GM18861 (cell line): Measurements from ENCODE around the gene FUT8.
"Not testable (repeated sequence)": the region's sequence is repeated elsewhere in the genome, so short reads cannot be mapped to it uniquely, and the experiment has no call there.

Source experiments
- ATAC-seq: cut with Tn5 transposase; IDR thresholded peaks from one replicate; pipeline ENCODE4 v1.9.1; 2021; ENCODE audit not compliant: unreplicated experiment

FUT8 gene

GRCh38 chr14:65604936-65605335 is 192.4 kb downstream of the FUT8 start:
- no peak for ATAC-seq

- no peak for ATAC-seq
These were observed 193.9 kb downstream of the FUT8 start for GRCh38 chr14:65606460-65606859.

GRCh38 chr14:65613131-65613650 is 200.7 kb downstream of the FUT8 start:
- no peak for ATAC-seq

- ATAC-seq, result no peak
These were observed 206.5 kb downstream of the FUT8 start for GRCh38 chr14:65618996-65619395.

- ATAC-seq, result no peak
These were observed 207.7 kb downstream of the FUT8 start for GRCh38 chr14:65620195-65620594.

GRCh38 chr14:65622703-65623102 is 210.2 kb downstream of the FUT8 start:
- ATAC-seq, result no peak

- no peak for ATAC-seq
These were observed 211.2 kb downstream of the FUT8 start for GRCh38 chr14:65623759-65624158.

GRCh38 chr14:65627315-65627714 is 214.8 kb downstream of the FUT8 start:
- ATAC-seq, result no peak

GRCh38 chr14:65628664-65629063 is 216.1 kb downstream of the FUT8 start:
- no peak for ATAC-seq

- ATAC-seq, result peak; percentile 54
These were observed 218.5 kb downstream of the FUT8 start for GRCh38 chr14:65631040-65631439.

- ATAC-seq, result no peak
These were observed 220.0 kb downstream of the FUT8 start for GRCh38 chr14:65632487-65632886.

- ATAC-seq, result not testable (repeated sequence)
These were observed 221.1 kb downstream of the FUT8 start for GRCh38 chr14:65633666-65634065.

- ATAC-seq, result peak; percentile 82
These were observed 225.2 kb downstream of the FUT8 start for GRCh38 chr14:65637780-65638179.

- ATAC-seq, result no peak
These were observed 226.7 kb downstream of the FUT8 start for GRCh38 chr14:65639216-65639615.

- ATAC-seq, result no peak
These were observed 238.3 kb downstream of the FUT8 start for GRCh38 chr14:65650826-65651225.

- ATAC-seq, result no peak
These were observed 244.0 kb downstream of the FUT8 start for GRCh38 chr14:65656554-65656953.

- no peak for ATAC-seq
These were observed 245.7 kb downstream of the FUT8 start for GRCh38 chr14:65658202-65658601.

- ATAC-seq, result no peak
These were observed 249.3 kb downstream of the FUT8 start for GRCh38 chr14:65661865-65662264.

GRCh38 chr14:65664436-65664835 is 251.9 kb downstream of the FUT8 start:
- no peak for ATAC-seq

- no peak for ATAC-seq
These were observed 264.0 kb downstream of the FUT8 start for GRCh38 chr14:65676361-65677014.

GRCh38 chr14:65685572-65685971 is 273.0 kb downstream of the FUT8 start:
- ATAC-seq, result no peak

- no peak for ATAC-seq
These were observed 274.2 kb downstream of the FUT8 start for GRCh38 chr14:65686761-65687160.

GRCh38 chr14:65689070-65689469 is 276.5 kb downstream of the FUT8 start:
- no peak for ATAC-seq
